Panc1 (cell line): Measurements from ENCODE around the gene ITPRIP. TPM values are rescaled to one million over a fixed set of nuclear protein-coding genes. Genes with fewer than 3 reads are reported as not detected.

Experiments used
- ATAC-seq: fragments of 200-7000 bp; cut with Tn5 transposase; 2 replicates; pipeline ENCODE4 v1.9.1; 2020; ENCODE audit warnings: mild to moderate bottlenecking, moderate library complexity
- BruUV-seq: library from RNA; stranded (reverse); fragments of 400-500 nt; replicated peaks from 2 replicates; lab custom pipeline; 2021; lab: Mats Ljungman, UMichigan
- CTCF ChIA-PET: fragments of 300-600 bp; sonication (Branson Sonifier 250); formaldehyde crosslinking; loops from one replicate; lab custom pipeline; 2022; ENCODE audit warnings: antibody characterized with exemption; lab: Charles Lee
- POLR2A ChIA-PET: fragments of 300-600 bp; sonication (Branson Sonifier 250); formaldehyde crosslinking; loops from one replicate; lab custom pipeline; 2022; ENCODE audit warnings: antibody characterized with exemption; lab: Charles Lee
- DNase-seq: peaks from one replicate; pipeline ENCODE4 v3.0.0-alpha.2; 2010; ENCODE audit warnings: low read depth, low spot score
- H3K27ac ChIP-seq: 2 replicates; pipeline ENCODE4 v1.5.1; 2011; ENCODE audit warnings: mild to moderate bottlenecking, low read length, inconsistent platforms
- H3K27me3 ChIP-seq: fragments of 200-500 bp; sonication (Bioruptor generic); 2 replicates; pipeline ENCODE4 v1.6.0; 2014; ENCODE audit warnings: low read length, inconsistent platforms; ENCODE audit not compliant: control insufficient read depth, insufficient read depth
- H3K36me3 ChIP-seq: fragments of 200-500 bp; sonication (Bioruptor generic); 2 replicates; pipeline ENCODE4 v1.5.1; 2014; ENCODE audit warnings: inconsistent platforms, mild to moderate bottlenecking, low read length, moderate library complexity; ENCODE audit not compliant: control insufficient read depth, insufficient read depth
- H3K4me1 ChIP-seq: 2 replicates; pipeline ENCODE4 v1.5.1; 2011; ENCODE audit warnings: inconsistent platforms, mild to moderate bottlenecking, low read length, moderate library complexity; ENCODE audit not compliant: control insufficient read depth, insufficient read depth
- H3K4me3 ChIP-seq, 2 experiments: 2 replicates each; pipeline ENCODE4 v1.5.1; 2011 to 2012; ENCODE audit warnings: low read depth in 2 of 2, low read length in 2 of 2, mild to moderate bottlenecking in 2 of 2, inconsistent platforms in 1 of 2, moderate library complexity in 1 of 2
- H3K9me3 ChIP-seq: fragments of 200-500 bp; sonication (Bioruptor generic); 2 replicates; pipeline ENCODE4 v1.5.1; 2014; ENCODE audit warnings: low read depth, mild to moderate bottlenecking, inconsistent platforms, low read length, moderate library complexity; ENCODE audit not compliant: control insufficient read depth, insufficient read depth
- POLR2AphosphoS5 ChIP-seq: IDR thresholded peaks from 2 replicates; pipeline ENCODE4 v1.6.1; 2012; ENCODE audit warnings: mild to moderate bottlenecking, low read depth, low read length, moderate library complexity
- SIN3A ChIP-seq: IDR thresholded peaks from 2 replicates; pipeline ENCODE4 v1.6.1; 2012; ENCODE audit warnings: low read depth, mild to moderate bottlenecking, low read length, moderate library complexity, borderline replicate concordance; ENCODE audit not compliant: insufficient read depth
- TCF7L2 ChIP-seq: IDR thresholded peaks from 2 replicates; pipeline ENCODE4 v1.6.1; 2011; ENCODE audit warnings: mild to moderate bottlenecking, low read depth, low read length, inconsistent platforms
- in situ Hi-C: cut with HindIII; loops from 2 replicates; pipeline ENCODE4 v1.10.0; 2016; ENCODE audit warnings: low sequenced_read_pairs, low pct_unique_long_range_greater_than_20kb
- intact Hi-C: fragments of 100-400 bp; cut with micrococcal nuclease; formaldehyde crosslinking; loops from one replicate; pipeline ENCODE4 v1.10.0; 2022; ENCODE audit not compliant: unreplicated experiment
- total RNA-seq: library from RNA; stranded (reverse); gene quantifications from one replicate; pipeline ENCODE4 v1.2.1, GENCODE V29; 2021; ENCODE audit not compliant: unreplicated experiment
- TF ChIP-seq, protein P1 (sequence below): fragments of 450-650 bp; IDR thresholded peaks from 2 replicates; pipeline ENCODE4 v1.5.1; 2017; ENCODE audit warnings: mild to moderate bottlenecking
- TF ChIP-seq, protein P2 (sequence below), 2 experiments: IDR thresholded peaks; 2 replicates each; pipeline ENCODE4 v1.6.1; 2011 to 2012; ENCODE audit warnings: low read depth in 2 of 2, control low read depth in 1 of 2, low read length in 1 of 2, mild to moderate bottlenecking in 1 of 2, moderate library complexity in 1 of 2; ENCODE audit not compliant: insufficient read depth in 1 of 2

ITPRIP gene
- total RNA-seq, 1 experiment from 2014 or later, result 55.0 TPM

DNA sequence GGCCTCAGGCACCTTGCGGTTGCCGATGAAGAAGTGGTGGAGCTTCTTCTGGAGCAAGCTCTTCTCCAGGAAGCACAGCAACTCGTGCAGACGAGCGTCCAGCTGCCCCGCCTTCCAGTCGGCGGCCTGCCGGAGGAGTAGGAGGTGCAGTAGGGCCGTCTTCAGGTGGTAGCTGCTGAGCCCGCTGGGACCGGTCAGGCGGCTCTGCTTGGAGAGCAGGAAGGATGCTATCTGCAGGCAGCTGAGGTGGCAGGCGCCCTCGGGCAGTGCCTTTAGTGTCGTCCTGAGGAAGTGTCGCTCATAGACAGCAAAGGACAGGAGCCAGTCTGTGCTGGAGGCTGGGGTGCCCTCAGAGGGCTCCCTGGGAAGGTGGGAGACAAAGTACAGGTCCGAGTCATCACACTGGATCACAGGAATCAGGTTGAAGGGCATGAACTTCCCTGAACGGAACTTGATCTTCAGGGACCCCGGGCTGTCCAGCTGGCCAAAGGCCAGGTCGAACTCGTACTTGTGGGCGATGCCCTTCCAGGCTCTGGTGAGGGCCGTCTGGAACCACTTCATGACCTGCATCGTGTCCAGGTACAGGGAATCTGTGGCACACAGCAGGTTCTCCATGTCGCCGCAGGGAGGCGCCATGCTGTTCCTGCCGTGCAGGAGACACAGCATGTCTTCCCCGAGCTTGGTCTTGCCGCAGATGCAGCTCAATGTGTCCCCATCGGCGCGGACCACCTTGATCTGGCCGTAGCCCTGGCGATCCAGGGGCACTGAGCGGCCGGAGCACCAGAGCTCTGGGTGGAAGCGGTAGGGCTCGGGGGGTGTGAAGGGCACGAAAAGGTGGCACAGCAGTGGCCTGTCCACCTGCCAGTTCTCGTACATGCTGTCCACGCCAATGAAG, 23.4 kb downstream of the ITPRIP start:
- ATAC-seq (no peak), DNase-seq (no peak)
- intact Hi-C loops (no loop called here), in situ Hi-C loops (no loop called here)
- no peak for TF ChIP-seq TCF7L2
- no peak overlapping the region; the same call in 1 of the 2 replicates for H3K27ac ChIP-seq
- POLR2A ChIA-PET, result no interaction called here
- CTCF ChIA-PET, result interaction anchor here (1.0 kb wide), 1 partner anchor 38 kb away, joined by 3 read pairs; the partner anchor contains the start of gene CFAP58
- H3K4me1 ChIP-seq, result peaks cover 52% of the 10 kb centered on the region
- H3K4me3 ChIP-seq, result no peak overlapping the region
- no peaks in the 10 kb centered on the region for H3K9me3 ChIP-seq
- H3K27me3 ChIP-seq, result no peaks in the 10 kb centered on the region
- BruUV-seq, result no TSS peak
- peaks cover 18% of the 10 kb centered on the region for H3K36me3 ChIP-seq

- ChIA-PET CTCF (no interaction called here), POLR2A (interaction anchor here (0.6 kb wide), 1 partner anchor 39 kb away, joined by 3 read pairs; no protein-coding TSS in a partner anchor)
- no peak overlapping the region; the same call in 1 of the 2 replicates for H3K27ac ChIP-seq
- H3K36me3 ChIP-seq, result peaks cover 18% of the 10 kb centered on the region
- no peak for ATAC-seq
- BruUV-seq, result no TSS peak
- in situ Hi-C loops, result no loop called here
- H3K27me3 ChIP-seq, result no peaks in the 10 kb centered on the region
- intact Hi-C loops, result no loop called here
- no peaks in the 10 kb centered on the region for H3K9me3 ChIP-seq
- no peak for DNase-seq
- peaks cover 40% of the 10 kb centered on the region for H3K4me1 ChIP-seq
- H3K4me3 ChIP-seq, result no peak overlapping the region
- TF ChIP-seq, protein P1, sequence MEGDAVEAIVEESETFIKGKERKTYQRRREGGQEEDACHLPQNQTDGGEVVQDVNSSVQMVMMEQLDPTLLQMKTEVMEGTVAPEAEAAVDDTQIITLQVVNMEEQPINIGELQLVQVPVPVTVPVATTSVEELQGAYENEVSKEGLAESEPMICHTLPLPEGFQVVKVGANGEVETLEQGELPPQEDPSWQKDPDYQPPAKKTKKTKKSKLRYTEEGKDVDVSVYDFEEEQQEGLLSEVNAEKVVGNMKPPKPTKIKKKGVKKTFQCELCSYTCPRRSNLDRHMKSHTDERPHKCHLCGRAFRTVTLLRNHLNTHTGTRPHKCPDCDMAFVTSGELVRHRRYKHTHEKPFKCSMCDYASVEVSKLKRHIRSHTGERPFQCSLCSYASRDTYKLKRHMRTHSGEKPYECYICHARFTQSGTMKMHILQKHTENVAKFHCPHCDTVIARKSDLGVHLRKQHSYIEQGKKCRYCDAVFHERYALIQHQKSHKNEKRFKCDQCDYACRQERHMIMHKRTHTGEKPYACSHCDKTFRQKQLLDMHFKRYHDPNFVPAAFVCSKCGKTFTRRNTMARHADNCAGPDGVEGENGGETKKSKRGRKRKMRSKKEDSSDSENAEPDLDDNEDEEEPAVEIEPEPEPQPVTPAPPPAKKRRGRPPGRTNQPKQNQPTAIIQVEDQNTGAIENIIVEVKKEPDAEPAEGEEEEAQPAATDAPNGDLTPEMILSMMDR, result no peak
- no peak for TF ChIP-seq SIN3A
- TF ChIP-seq, protein P2, sequence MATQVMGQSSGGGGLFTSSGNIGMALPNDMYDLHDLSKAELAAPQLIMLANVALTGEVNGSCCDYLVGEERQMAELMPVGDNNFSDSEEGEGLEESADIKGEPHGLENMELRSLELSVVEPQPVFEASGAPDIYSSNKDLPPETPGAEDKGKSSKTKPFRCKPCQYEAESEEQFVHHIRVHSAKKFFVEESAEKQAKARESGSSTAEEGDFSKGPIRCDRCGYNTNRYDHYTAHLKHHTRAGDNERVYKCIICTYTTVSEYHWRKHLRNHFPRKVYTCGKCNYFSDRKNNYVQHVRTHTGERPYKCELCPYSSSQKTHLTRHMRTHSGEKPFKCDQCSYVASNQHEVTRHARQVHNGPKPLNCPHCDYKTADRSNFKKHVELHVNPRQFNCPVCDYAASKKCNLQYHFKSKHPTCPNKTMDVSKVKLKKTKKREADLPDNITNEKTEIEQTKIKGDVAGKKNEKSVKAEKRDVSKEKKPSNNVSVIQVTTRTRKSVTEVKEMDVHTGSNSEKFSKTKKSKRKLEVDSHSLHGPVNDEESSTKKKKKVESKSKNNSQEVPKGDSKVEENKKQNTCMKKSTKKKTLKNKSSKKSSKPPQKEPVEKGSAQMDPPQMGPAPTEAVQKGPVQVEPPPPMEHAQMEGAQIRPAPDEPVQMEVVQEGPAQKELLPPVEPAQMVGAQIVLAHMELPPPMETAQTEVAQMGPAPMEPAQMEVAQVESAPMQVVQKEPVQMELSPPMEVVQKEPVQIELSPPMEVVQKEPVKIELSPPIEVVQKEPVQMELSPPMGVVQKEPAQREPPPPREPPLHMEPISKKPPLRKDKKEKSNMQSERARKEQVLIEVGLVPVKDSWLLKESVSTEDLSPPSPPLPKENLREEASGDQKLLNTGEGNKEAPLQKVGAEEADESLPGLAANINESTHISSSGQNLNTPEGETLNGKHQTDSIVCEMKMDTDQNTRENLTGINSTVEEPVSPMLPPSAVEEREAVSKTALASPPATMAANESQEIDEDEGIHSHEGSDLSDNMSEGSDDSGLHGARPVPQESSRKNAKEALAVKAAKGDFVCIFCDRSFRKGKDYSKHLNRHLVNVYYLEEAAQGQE (IDR thresholded peaks at IDR 0.05; ENCODE audit: insufficient read depth in 1 of 2, low read depth in 2 of 2, low read length in 1 of 2), result no peak
- TF ChIP-seq TCF7L2, result no peak
- no peak for TF ChIP-seq POLR2AphosphoS5
Measured at GRCh38 chr10:104311184-104311720, 27.0 kb downstream of the ITPRIP start.
